Astrocyte (in vitro differentiated cells and primary cell): Measurements from ENCODE around the gene EPHB1. TPM values are rescaled to one million over a fixed set of nuclear protein-coding genes. Genes with fewer than 3 reads are reported as not detected.

Experiments
- DNase-seq: peaks from one replicate; pipeline ENCODE4 v3.0.0-alpha.2; 2010; ENCODE audit warnings: low read depth
- FAIRE-seq: peaks from 2 replicates; lab custom pipeline; 2011; peaks lifted over from hg19 to GRCh38; lab: Jason Lieb, UNC
- H2AFZ ChIP-seq: 2 replicates; pipeline ENCODE4 v1.6.0; 2012; ENCODE audit warnings: low read depth, low read length, inconsistent platforms
- H3K27ac ChIP-seq: 2 replicates; pipeline ENCODE4 v1.5.1; 2011; ENCODE audit warnings: low read depth, low read length, inconsistent platforms
- H3K27me3 ChIP-seq: 2 replicates; pipeline ENCODE4 v1.6.0; 2011; ENCODE audit warnings: low read length, inconsistent platforms; ENCODE audit not compliant: insufficient read depth
- H3K36me3 ChIP-seq: 2 replicates; pipeline ENCODE4 v1.5.1; 2011; ENCODE audit warnings: low read length, inconsistent platforms; ENCODE audit not compliant: insufficient read depth
- H3K4me1 ChIP-seq: 2 replicates; pipeline ENCODE4 v1.5.1; 2011; ENCODE audit warnings: low read length, inconsistent platforms; ENCODE audit not compliant: insufficient read depth
- H3K4me2 ChIP-seq: 2 replicates; pipeline ENCODE4 v1.6.0; 2012; ENCODE audit warnings: low read length, inconsistent platforms
- H3K4me3 ChIP-seq: 2 replicates; pipeline ENCODE4 v1.5.1; 2011; ENCODE audit warnings: low read depth, mild to moderate bottlenecking, low read length, inconsistent platforms; ENCODE audit not compliant: insufficient read depth
- H3K79me2 ChIP-seq: 2 replicates; pipeline ENCODE4 v1.6.0; 2012; ENCODE audit warnings: mild to moderate bottlenecking, low read length, inconsistent platforms; ENCODE audit not compliant: insufficient read depth
- H3K9ac ChIP-seq: 2 replicates; pipeline ENCODE4 v1.6.0; 2012; ENCODE audit warnings: mild to moderate bottlenecking, low read length, inconsistent platforms
- H3K9me3 ChIP-seq: 2 replicates; pipeline ENCODE4 v1.5.1; 2012; ENCODE audit warnings: low read depth, mild to moderate bottlenecking, low read length, inconsistent platforms; ENCODE audit not compliant: insufficient read depth
- H4K20me1 ChIP-seq: 2 replicates; pipeline ENCODE4 v1.6.0; 2012; ENCODE audit warnings: low read length, inconsistent platforms; ENCODE audit not compliant: insufficient read depth
- H3K27ac Mint-ChIP-seq: one replicate; pipeline ENCODE4 v1.8.0; 2021; ENCODE audit warnings: mild to moderate bottlenecking, mixed read lengths; ENCODE audit not compliant: unreplicated experiment
- H3K27me3 Mint-ChIP-seq: one replicate; pipeline ENCODE4 v1.8.0; 2021; ENCODE audit warnings: low read depth, mixed read lengths; ENCODE audit not compliant: unreplicated experiment
- H3K36me3 Mint-ChIP-seq: one replicate; pipeline ENCODE4 v1.8.0; 2021; ENCODE audit warnings: low read depth, mixed read lengths; ENCODE audit not compliant: unreplicated experiment
- H3K4me1 Mint-ChIP-seq: one replicate; pipeline ENCODE4 v1.8.0; 2021; ENCODE audit warnings: low read depth, mixed read lengths; ENCODE audit not compliant: unreplicated experiment
- H3K4me3 Mint-ChIP-seq: one replicate; pipeline ENCODE4 v1.8.0; 2021; ENCODE audit warnings: mild to moderate bottlenecking, moderate library complexity, mixed read lengths; ENCODE audit not compliant: unreplicated experiment
- H3K9me3 Mint-ChIP-seq: one replicate; pipeline ENCODE4 v1.8.0; 2021; ENCODE audit warnings: mild to moderate bottlenecking, mixed read lengths; ENCODE audit not compliant: unreplicated experiment
- CTCF ChIP-seq: IDR thresholded peaks from 2 replicates; pipeline ENCODE4 v1.5.1; 2011; ENCODE audit warnings: low read depth, mild to moderate bottlenecking, inconsistent platforms, low read length, moderate library complexity; ENCODE audit not compliant: insufficient read depth
- EZH2 ChIP-seq: IDR thresholded peaks from 2 replicates; pipeline ENCODE4 v1.6.1; 2012; ENCODE audit warnings: mild to moderate bottlenecking, low read length, inconsistent platforms; ENCODE audit not compliant: insufficient read depth
- total RNA-seq: library from RNA; stranded (reverse); gene quantifications from 2 replicates; pipeline ENCODE4 v1.2.1, GENCODE V29; 2021

Gene EPHB1
- total RNA-seq, 1 donor from 2014 or later = 4.1 TPM

- Mint-ChIP-seq H3K27me3 (peaks cover 6% of the 10 kb centered on the region), H3K36me3 (no peaks in the 10 kb centered on the region), H3K9me3 (peaks cover 6% of the 10 kb centered on the region), H3K4me3 (no peak overlapping the region), H3K27ac (no peak overlapping the region), H3K4me1 (peaks cover 3% of the 10 kb centered on the region)
- no peaks in the 10 kb centered on the region for H3K4me1 ChIP-seq
- no peak overlapping the region for H3K9ac ChIP-seq
- H3K27me3 ChIP-seq = no peaks in the 10 kb centered on the region
- TF ChIP-seq EZH2 = no peak
- no peak for TF ChIP-seq CTCF
- no peak overlapping the region for H3K4me2 ChIP-seq
- no peak for FAIRE-seq
- DNase-seq = no peak
- no peaks in the 10 kb centered on the region for H4K20me1 ChIP-seq
- no peaks in the 10 kb centered on the region for H3K36me3 ChIP-seq
- H3K4me3 ChIP-seq = no peak overlapping the region
- H3K79me2 ChIP-seq = no peaks in the 10 kb centered on the region
- no peak overlapping the region for H3K27ac ChIP-seq
- no peak overlapping the region for H2AFZ ChIP-seq
- no peaks in the 10 kb centered on the region for H3K9me3 ChIP-seq
Observed at GRCh38 chr3:135260025-135260424, 465.0 kb downstream of the EPHB1 start.

GRCh38 chr3:135261214-135261775, 466.2 kb downstream of the EPHB1 start:
- Histone ChIP-seq H3K27ac (no peak overlapping the region), H4K20me1 (no peaks in the 10 kb centered on the region), H3K9me3 (no peaks in the 10 kb centered on the region), H2AFZ (no peak overlapping the region), H3K79me2 (no peaks in the 10 kb centered on the region), H3K27me3 (no peaks in the 10 kb centered on the region), H3K9ac (no peak overlapping the region), H3K36me3 (no peaks in the 10 kb centered on the region), H3K4me2 (no peak overlapping the region), H3K4me3 (no peak overlapping the region), H3K4me1 (no peaks in the 10 kb centered on the region)
- Mint-ChIP-seq H3K27ac (no peak overlapping the region), H3K4me3 (no peak overlapping the region), H3K27me3 (peaks cover 11% of the 10 kb centered on the region), H3K36me3 (no peaks in the 10 kb centered on the region), H3K9me3 (peaks cover 3% of the 10 kb centered on the region), H3K4me1 (peaks cover 3% of the 10 kb centered on the region)
- FAIRE-seq (no peak), DNase-seq (no peak)
- no peak for TF ChIP-seq CTCF
- TF ChIP-seq EZH2 = no peak

GRCh38 chr3:135261916-135262315, 466.9 kb downstream of the EPHB1 start:
- no peak for DNase-seq
- no peak overlapping the region for H3K4me2 ChIP-seq
- Mint-ChIP-seq H3K27me3 (peaks cover 16% of the 10 kb centered on the region), H3K4me1 (peaks cover 3% of the 10 kb centered on the region), H3K9me3 (peaks cover 3% of the 10 kb centered on the region), H3K4me3 (no peak overlapping the region), H3K27ac (no peak overlapping the region), H3K36me3 (no peaks in the 10 kb centered on the region)
- no peak overlapping the region for H3K27ac ChIP-seq
- H3K79me2 ChIP-seq = no peaks in the 10 kb centered on the region
- H3K27me3 ChIP-seq = no peaks in the 10 kb centered on the region
- TF ChIP-seq EZH2 (no peak), CTCF (no peak)
- no peaks in the 10 kb centered on the region for H3K36me3 ChIP-seq
- no peak overlapping the region for H3K9ac ChIP-seq
- no peak for FAIRE-seq
- no peaks in the 10 kb centered on the region for H4K20me1 ChIP-seq
- H3K4me3 ChIP-seq = no peak overlapping the region
- no peaks in the 10 kb centered on the region for H3K9me3 ChIP-seq
- H3K4me1 ChIP-seq = no peaks in the 10 kb centered on the region
- H2AFZ ChIP-seq = no peak overlapping the region
